HG02642 (cell line): Measurements from ENCODE around the gene POLR3C.

Experiments
- ATAC-seq: cut with Tn5 transposase; IDR thresholded peaks from one replicate; pipeline ENCODE4 v1.9.1; 2021; ENCODE audit warnings: mild to moderate bottlenecking; ENCODE audit not compliant: unreplicated experiment, poor library complexity

Gene POLR3C

GRCh38 chr1:145859491-145860023 lies 35.6 kb downstream of the POLR3C start:
- peak; percentile 79 for ATAC-seq

DNA sequence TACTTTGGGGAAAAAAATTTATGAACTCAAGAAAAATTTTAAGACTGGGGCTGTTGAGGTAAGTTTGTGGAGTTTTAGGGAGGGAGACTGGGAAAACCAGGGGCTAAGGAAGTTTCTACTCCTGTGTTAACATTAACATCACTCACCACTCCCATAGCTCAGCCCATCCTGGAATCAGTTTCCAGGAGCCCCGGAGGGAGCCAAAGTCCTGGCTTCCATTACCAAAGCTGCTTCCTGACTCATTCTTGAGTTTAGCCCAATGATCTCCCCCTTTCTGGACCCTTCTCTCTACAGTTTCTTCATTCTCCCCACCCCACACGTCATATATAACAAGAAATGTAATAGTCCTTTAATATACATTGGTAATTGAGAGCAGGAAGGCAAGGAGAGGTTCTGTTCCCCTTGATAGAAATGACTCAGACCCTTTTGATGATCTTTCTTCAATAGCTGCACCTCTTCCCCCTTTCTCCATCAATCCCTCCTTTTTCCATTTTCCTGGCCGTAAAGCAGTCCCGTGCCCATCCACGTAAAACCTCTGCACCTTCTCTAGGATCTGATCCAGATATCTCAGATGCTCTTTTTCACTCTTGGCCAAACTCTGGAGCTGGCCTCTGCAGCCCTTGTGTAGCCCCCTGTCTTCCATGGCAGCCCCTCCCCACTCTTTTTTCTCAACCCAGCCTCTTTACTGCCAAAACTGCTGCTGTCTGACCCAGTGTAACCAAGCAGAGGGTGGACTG lies 39.5 kb downstream of the POLR3C start:
- no peak for ATAC-seq

DNA sequence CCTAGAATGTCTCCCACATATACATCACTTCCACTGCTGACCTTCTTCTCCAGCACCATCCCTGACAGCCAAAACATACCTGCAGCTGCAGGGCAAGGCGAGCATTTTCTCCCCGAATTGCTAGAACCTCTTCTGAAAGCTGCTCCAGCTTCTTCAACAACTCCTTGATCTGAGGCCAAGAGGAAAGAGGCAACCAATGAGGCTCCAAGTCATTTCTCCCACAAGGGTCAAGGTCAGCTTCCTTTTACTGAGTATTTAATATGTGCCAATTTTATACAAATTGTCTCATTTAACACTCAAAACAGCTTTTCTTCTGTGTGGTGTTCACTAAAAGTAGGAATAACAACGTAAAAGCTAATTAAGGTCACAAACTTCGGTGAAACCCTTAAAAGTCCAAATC lies 44.2 kb downstream of the POLR3C start:
- no peak for ATAC-seq

GRCh38 chr1:145871994-145872924 lies 48.3 kb downstream of the POLR3C start:
- ATAC-seq, result no peak

- ATAC-seq, result no peak
Measured at GRCh38 chr1:145874646-145875045, 50.6 kb downstream of the POLR3C start.

- no peak for ATAC-seq
Measured at GRCh38 chr1:145877923-145878486, 54.0 kb downstream of the POLR3C start.

DNA sequence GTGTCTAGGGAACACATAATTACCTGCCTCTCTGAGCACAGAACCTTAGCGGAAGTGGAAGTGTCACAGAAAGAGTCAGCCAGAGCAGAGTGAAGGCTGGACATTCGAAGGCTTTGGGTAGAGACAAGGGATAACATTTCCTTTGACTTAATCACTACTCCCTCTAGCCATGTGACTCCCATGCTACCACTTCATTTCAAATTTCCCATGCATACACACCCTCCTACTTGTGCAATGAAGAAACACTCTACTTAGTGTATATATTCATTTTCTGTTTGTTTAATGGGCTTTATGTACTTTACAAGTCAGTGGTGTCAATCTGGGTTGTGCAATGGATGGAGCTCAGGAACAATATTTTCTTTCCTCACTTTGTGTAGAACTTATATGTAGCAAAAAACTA lies 54.7 kb downstream of the POLR3C start:
- no peak for ATAC-seq

DNA sequence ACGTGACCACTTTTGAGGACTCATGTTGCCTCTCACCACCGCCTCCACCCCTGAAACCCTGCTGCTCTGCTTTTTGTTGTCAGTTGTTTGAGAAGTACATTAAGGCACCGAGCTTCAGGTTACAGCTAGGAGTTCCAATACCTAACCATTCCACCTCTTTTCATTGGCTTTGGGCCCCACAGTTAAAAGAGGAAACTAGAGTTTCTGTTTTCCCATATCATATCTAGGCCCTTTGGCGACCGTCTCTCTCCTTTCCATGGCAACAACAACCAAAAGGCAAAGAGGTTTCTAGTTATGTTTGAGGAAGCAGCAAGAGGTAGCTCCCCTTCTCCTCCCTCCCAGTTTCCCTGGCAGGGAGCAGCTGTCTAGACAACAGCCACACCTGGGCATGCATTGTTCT lies 55.8 kb downstream of the POLR3C start:
- no peak for ATAC-seq

- ATAC-seq, result no peak
Measured at GRCh38 chr1:145884675-145885074, 60.7 kb downstream of the POLR3C start.

- ATAC-seq, result peak; percentile 99
Measured at GRCh38 chr1:145885738-145886287, 61.8 kb downstream of the POLR3C start, which contains the start of gene ANKRD35. Gene ANKRD35, minus strand, starts transcription at chr1:145885866. Its CDS starts 108 bp downstream, at chr1:145885758.

- no peak for ATAC-seq
Measured at GRCh38 chr1:145886390-145886789, 62.4 kb downstream of the POLR3C start.

- no peak for ATAC-seq
Measured at GRCh38 chr1:145886816-145887215, 62.8 kb downstream of the POLR3C start.

- no peak for ATAC-seq
Measured at GRCh38 chr1:145887631-145888030, 63.6 kb downstream of the POLR3C start.

DNA sequence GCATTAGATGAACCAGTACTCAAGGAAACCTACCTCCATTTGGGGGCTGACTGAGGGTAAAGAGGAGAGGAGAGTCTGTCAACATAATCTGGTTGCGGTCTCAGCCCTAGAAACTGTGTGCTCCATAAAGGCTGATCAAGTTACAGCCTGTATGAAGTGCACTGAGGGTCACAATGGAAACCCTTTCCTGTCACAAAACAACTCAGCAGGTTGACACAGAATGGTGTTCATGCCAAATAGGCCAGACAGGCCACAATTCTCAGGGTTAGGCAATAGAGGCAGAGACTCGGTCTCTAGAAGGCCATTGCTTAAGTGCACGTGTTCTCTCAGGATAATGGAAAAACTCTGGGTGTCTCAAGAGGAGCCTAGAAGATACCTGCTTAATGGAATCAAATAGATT lies 65.7 kb downstream of the POLR3C start:
- ATAC-seq, result no peak

DNA sequence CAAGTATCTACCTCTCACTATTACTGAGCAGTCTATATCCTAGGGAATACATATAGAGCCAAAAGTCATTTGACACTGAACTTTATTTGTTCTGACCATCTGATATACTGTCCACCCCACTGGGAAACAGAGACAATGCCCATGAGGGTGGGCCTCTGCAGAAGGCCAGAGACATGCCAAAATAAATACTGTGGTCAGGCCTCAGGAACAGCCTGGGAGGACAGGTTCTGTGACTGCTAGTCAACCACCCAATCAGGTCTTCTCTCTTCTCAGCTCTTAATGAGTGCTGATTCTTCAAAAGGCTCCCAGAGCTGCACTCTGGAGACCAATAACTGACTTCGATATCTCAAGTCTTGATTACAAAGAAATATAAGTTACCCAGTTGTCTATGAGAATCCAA lies 67.1 kb downstream of the POLR3C start:
- ATAC-seq, result no peak

GRCh38 chr1:145891587-145892485 lies 67.8 kb downstream of the POLR3C start:
- no peak for ATAC-seq

DNA sequence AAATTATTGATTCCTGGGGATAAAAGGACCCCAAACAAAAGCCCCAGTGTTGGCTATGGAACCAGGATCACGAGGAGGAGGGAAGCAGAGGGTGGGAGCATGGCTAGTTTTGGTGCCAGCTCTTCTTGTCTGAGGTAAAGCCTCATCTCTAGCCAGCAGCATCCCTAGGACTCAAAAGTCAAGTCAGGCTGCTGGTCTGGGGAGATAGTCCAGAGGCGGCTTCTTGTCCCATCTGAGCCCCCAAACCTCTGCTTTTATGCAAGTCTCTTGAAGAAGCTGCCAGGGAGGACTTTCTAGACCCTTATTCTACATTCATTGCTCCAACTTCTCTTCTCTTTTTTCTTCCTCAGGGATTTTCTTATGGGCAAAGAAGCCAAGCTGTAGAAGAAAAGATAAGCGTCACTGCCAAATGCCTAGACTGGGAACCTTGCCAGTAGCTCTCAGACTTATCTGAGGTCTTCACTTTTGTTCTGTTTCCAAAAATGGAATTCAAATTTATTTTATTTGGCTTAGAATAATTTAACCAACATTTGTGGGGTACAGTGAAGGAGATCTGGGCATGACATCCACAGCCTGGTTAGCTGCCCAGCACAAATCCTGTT lies 68.6 kb downstream of the POLR3C start:
- no peak for ATAC-seq

DNA sequence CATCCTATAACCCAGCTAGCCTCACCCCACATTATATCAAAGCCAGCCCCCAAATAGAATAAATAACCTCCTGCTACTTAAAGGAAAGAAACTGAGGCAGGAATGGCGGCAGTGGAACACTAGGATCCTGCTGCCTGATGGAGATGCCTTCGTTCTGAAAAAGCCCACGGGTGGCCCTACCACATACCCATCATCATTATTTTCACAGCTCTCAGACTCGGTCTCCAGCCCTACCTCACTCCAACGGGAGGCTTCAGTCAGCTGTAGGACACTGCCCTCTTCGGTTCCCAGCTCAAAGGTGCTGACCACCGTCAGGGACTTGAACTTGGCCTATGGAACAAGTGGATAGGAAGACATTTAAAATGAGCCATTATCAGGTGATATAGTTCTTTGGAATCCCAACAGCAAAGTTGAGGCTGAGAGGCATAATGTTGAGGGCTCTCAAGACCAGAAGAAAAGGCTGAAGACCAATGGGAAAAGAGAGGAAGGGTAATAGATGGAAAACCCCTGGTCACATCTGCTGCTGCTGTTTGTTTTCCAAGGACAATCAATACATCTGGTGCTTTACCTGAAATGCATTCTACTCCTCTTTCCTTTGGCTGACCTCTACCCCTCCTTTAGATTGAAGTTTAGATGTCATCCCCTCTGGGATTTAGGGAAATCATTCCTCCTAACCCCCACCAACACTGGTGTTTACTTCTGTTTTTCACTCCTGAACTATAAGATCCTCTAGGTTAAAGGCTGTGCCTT lies 69.5 kb downstream of the POLR3C start:
- ATAC-seq, result no peak
